K562 (cell line): Measurements from ENCODE around the gene FBXO10. TPM values are rescaled to one million over a fixed set of nuclear protein-coding genes. Genes with fewer than 3 reads are reported as not detected.

ENCODE experiments used
- ATAC-seq: fragments of 200-7000 bp; cut with Tn5 transposase; 3 replicates; pipeline ENCODE4 v1.9.1; 2020; ENCODE audit warnings: moderate library complexity
- BruUV-seq: library from RNA; stranded (reverse); fragments of 400-500 nt; replicated peaks from 2 replicates; lab custom pipeline; 2021; lab: Mats Ljungman, UMichigan
- CTCF ChIA-PET: fragments of 300-600 bp; formaldehyde crosslinking; extraction: SDS; loops from one replicate; lab custom pipeline; 2021; ENCODE audit warnings: low intra/inter-chr PET ratio; lab: Yijun Ruan, JAX
- POLR2A ChIA-PET: fragments of 300-600, 350-650 bp; sonication (Branson Sonifier 250); formaldehyde crosslinking; extraction: SDS; loops from one replicate; lab custom pipeline; 2021; ENCODE audit warnings: antibody characterized with exemption, inconsistent platforms; lab: Yijun Ruan, JAX
- DNase-seq, 4 experiments: peaks; one replicate each; pipeline versions ENCODE4 v3.0.0 to v3.0.0-alpha.2; 2011 to 2018; ENCODE audit warnings: low spot score in 3 of 4, mixed read lengths in 3 of 4; ENCODE audit errors: extremely low read depth in 1 of 4
- FAIRE-seq: peaks from 2 replicates; lab custom pipeline; 2011; peaks lifted over from hg19 to GRCh38; lab: Jason Lieb, UNC
- H2AFZ ChIP-seq: 2 replicates; pipeline ENCODE4 v1.6.0; 2011; ENCODE audit warnings: low read depth, low read length, control low read depth, inconsistent platforms
- H3K27ac ChIP-seq: fragments of 200-600 bp; 3 replicates; pipeline ENCODE4 v1.8.0; 2011; ENCODE audit warnings: low read depth, mild to moderate bottlenecking, control low read depth, inconsistent platforms, low read length, moderate library complexity, mixed read lengths; ENCODE audit errors: extremely low read depth
- H3K27me3 ChIP-seq, 2 experiments: fragments of 300-600 bp in 1 of 2; 2 replicates in 1 of 2; 3 replicates in 1 of 2; pipeline versions ENCODE4 v1.6.0 to v1.8.0; 2011; ENCODE audit warnings: inconsistent platforms in 2 of 2, low read length in 2 of 2, mild to moderate bottlenecking in 1 of 2, mixed read lengths in 1 of 2, moderate library complexity in 1 of 2; ENCODE audit not compliant: control insufficient read depth in 2 of 2, insufficient read depth in 2 of 2
- H3K36me3 ChIP-seq: fragments of 300-600 bp; 3 replicates; pipeline ENCODE4 v1.8.0; 2011; ENCODE audit warnings: mild to moderate bottlenecking, low read length, inconsistent platforms; ENCODE audit not compliant: control insufficient read depth, insufficient read depth
- H3K4me1 ChIP-seq, 2 experiments: fragments of 200-600 bp in 1 of 2; replicated peaks in 1 of 2; 2 replicates in 1 of 2; 3 replicates in 1 of 2; pipeline versions ENCODE4 v1.5.1 to v1.8.0; 2011; ENCODE audit warnings: inconsistent platforms in 2 of 2, low read length in 2 of 2, mild to moderate bottlenecking in 1 of 2, mixed read lengths in 1 of 2, moderate library complexity in 1 of 2; ENCODE audit not compliant: control insufficient read depth in 2 of 2, insufficient read depth in 2 of 2
- H3K4me2 ChIP-seq: 2 replicates; pipeline ENCODE4 v1.6.1; 2011; ENCODE audit warnings: low read length, control low read depth, inconsistent platforms, mixed read lengths; ENCODE audit not compliant: insufficient read depth
- H3K4me3 ChIP-seq: fragments of 200-600 bp; sonication (generic), shearing (Covaris generic); 2 replicates; pipeline ENCODE4 v1.5.1; 2016; ENCODE audit warnings: control low read depth, inconsistent platforms
- H3K79me2 ChIP-seq: fragments of 200-600 bp; 3 replicates; pipeline ENCODE4 v1.8.0; 2011; ENCODE audit warnings: low read length, inconsistent platforms; ENCODE audit not compliant: control insufficient read depth, insufficient read depth
- H3K9ac ChIP-seq, 2 experiments: 2 replicates each; pipeline versions ENCODE4 v1.6.0 to v1.6.1; 2011; ENCODE audit warnings: low read depth in 2 of 2, low read length in 2 of 2, control low read depth in 1 of 2, inconsistent platforms in 1 of 2, mild to moderate bottlenecking in 1 of 2, mixed read lengths in 1 of 2; ENCODE audit not compliant: insufficient read depth in 1 of 2
- H3K9me1 ChIP-seq: one replicate; pipeline ENCODE4 v1.6.0; 2011; ENCODE audit warnings: inconsistent platforms, mild to moderate bottlenecking, low read length, moderate library complexity; ENCODE audit not compliant: control insufficient read depth, insufficient read depth
- H3K9me3 ChIP-seq: replicated peaks from 2 replicates; pipeline ENCODE4 v1.5.1; 2011; ENCODE audit warnings: low read depth, low read length, inconsistent platforms; ENCODE audit not compliant: control insufficient read depth, insufficient read depth
- H4K20me1 ChIP-seq: replicated peaks from 2 replicates; pipeline ENCODE4 v1.6.1; 2011; ENCODE audit warnings: low read length, inconsistent platforms, mixed read lengths; ENCODE audit not compliant: control insufficient read depth, insufficient read depth
- CBFA2T3 ChIP-seq: fragments of 450-650 bp; IDR thresholded peaks from 2 replicates; pipeline ENCODE4 v1.6.1; 2017
- EHMT2 ChIP-seq: fragments of 450-650 bp; IDR thresholded peaks from 2 replicates; pipeline ENCODE4 v1.6.1; 2018; ENCODE audit warnings: antibody characterized with exemption
- MBD2 ChIP-seq: sonication (generic); IDR thresholded peaks from 2 replicates; pipeline ENCODE4 v1.6.1; 2016; ENCODE audit warnings: low read depth, borderline replicate concordance
- NBN ChIP-seq: fragments of 450-650 bp; IDR thresholded peaks from 2 replicates; pipeline ENCODE4 v1.6.1; 2016; ENCODE audit warnings: low read depth, mild to moderate bottlenecking
- NCOA2 ChIP-seq, 2 experiments: fragments of 450-650 bp; IDR thresholded peaks; 2 replicates each; pipeline ENCODE4 v1.6.1; 2018; ENCODE audit warnings: mild to moderate bottlenecking in 2 of 2, moderate library complexity in 1 of 2; ENCODE audit not compliant: partially characterized antibody in 2 of 2
- NEUROD1 ChIP-seq: fragments of 150-350 bp; IDR thresholded peaks from 2 replicates; pipeline ENCODE4 v1.6.1; 2014; ENCODE audit warnings: borderline replicate concordance, low read length, low read depth; ENCODE audit not compliant: partially characterized antibody
- NR4A1 ChIP-seq, 2 experiments: fragments of 250-450 bp in 1 of 2; fragments of 450-650 bp in 1 of 2; sonication (Bioruptor Pico) in 1 of 2; IDR thresholded peaks; 2 replicates each; pipeline versions ENCODE4 v1.4.0 to v1.6.1; 2016 to 2020; ENCODE audit warnings: mild to moderate bottlenecking in 2 of 2, missing compliant biosample characterization in 1 of 2, missing genetic modification characterization in 1 of 2, moderate library complexity in 1 of 2
- PHF8 ChIP-seq: fragments of 200-600 bp; sonication (generic); IDR thresholded peaks from 2 replicates; pipeline ENCODE4 v1.6.1; 2012; ENCODE audit warnings: mixed run types, mild to moderate bottlenecking, inconsistent platforms, low read length, moderate library complexity, borderline replicate concordance
- REST ChIP-seq, 2 experiments: fragments of 450-650 bp; formaldehyde crosslinking in 1 of 2; IDR thresholded peaks; 2 replicates each; pipeline versions ENCODE4 v1.4.0 to v1.6.1; 2014 to 2020; ENCODE audit warnings: mild to moderate bottlenecking in 2 of 2, borderline replicate concordance in 1 of 2, low read depth in 1 of 2
- XRCC5 ChIP-seq: fragments of 200-400 bp; formaldehyde crosslinking; IDR thresholded peaks from 2 replicates; pipeline ENCODE4 v1.6.1; 2017; ENCODE audit warnings: low read depth, mild to moderate bottlenecking, low read length
- ZC3H4 ChIP-seq: sonication (generic); formaldehyde crosslinking; IDR thresholded peaks from 2 replicates; pipeline ENCODE4 v1.9.0; 2021; ENCODE audit warnings: missing genetic modification reagents, borderline replicate concordance
- WGBS: fragments of 100-300 bp; shearing (Covaris generic); methylation state at CpG from one replicate; pipeline ENCODE4 v1.1.6; 2016; ENCODE audit warnings: low coverage, mixed read lengths; ENCODE audit not compliant: insufficient coverage; ENCODE audit errors: missing lambda C conversion rate; 5-methylcytosine and 5-hydroxymethylcytosine counted together
- in situ Hi-C: fragments of 300-500 bp; cut with MboI; formaldehyde crosslinking; loops from 4 replicates; pipeline ENCODE4 v1.15.0; 2018; ENCODE audit warnings: inconsistent platforms, mixed read lengths
- intact Hi-C: fragments of 100-400 bp; cut with micrococcal nuclease; formaldehyde crosslinking; loops from 2 replicates; pipeline ENCODE4 v1.14.2; 2022
- polyA plus RNA-seq, 8 experiments: library from polyadenylated mRNA; depleted of rRNA in 4 of 8; stranded (reverse) in 5 of 8; unstranded in 3 of 8; fragments of >200 nt; fragmentation: Nextera tagmentation in 2 of 8; fragmentation: Illumina TruSeq in 1 of 8; extraction: Ambion mirVana in 2 of 8; extraction: Trizol in 1 of 8; gene quantifications; 2 replicates each; pipeline versions ENCODE4 v1.2.1 to v1.2.3, GENCODE V29; 2011 to 2014; ENCODE audit warnings: inconsistent platforms in 1 of 8, missing spikeins in 1 of 8
- total RNA-seq, 7 experiments: library from RNA; depleted of rRNA in 6 of 7; stranded (reverse); fragments of >200 nt in 6 of 7; fragmentation: Illumina TruSeq in 2 of 7; extraction: Trizol in 2 of 7; gene quantifications; 2 replicates each; pipeline versions ENCODE4 v1.2.1 to v1.2.3, GENCODE V29; 2011 to 2021; ENCODE audit warnings: low replicate concordance in 1 of 7

FBXO10 gene
- total and polyA plus RNA-seq, 9 of the 15 experiments (the other 6 are each of a cell fraction or from before 2014, with no cell fraction given) = 0.84 to 9.9 (median 6.0) TPM

DNA sequence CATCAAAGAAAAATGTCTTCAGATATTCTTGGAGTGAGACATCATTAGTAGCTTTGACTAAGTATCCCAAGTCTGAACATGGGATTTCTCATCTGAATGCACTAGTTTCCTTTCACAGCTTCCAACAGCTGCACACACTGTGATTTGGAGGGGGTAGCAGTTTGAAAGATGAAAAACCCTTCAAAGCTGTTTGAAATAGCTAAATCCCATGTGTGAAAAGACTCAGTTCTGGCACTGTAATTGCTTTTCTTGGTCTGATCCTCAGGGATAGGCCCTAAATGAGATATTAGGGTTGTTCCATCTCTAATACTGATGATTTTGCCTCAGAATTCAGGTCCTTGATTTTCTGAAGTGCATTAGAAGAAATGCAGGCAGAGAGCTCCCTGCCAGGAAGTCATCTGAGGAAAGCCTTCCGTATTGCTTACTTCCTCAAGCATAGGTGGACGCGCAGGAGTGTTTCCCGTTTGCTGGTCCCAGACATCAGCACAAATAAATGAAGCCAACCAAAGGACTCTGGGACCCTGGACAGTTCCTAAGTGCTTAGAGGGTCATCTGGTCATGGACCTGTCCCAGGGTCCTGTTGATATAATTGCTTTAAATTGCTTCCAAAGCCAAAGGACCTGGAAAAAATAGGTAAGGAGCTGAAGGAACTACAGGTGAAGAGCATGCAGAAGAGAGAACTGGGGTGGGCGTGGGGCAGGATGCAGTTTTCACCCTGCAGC, 49.0 kb upstream of the FBXO10 start:
- FAIRE-seq = no peak
- ChIA-PET POLR2A (interaction anchor here (0.6 to 1.3 kb wide), 4 partner anchors 9 to 88 kb away, joined by 3 to 5 read pairs (median 3); no protein-coding TSS in a partner anchor), CTCF (no interaction called here)
- peaks cover 33 to 50% of the 10 kb centered on the region in 2 experiments for H3K27me3 ChIP-seq
- H3K36me3 ChIP-seq = no peaks in the 10 kb centered on the region
- no TSS peak for BruUV-seq
- H3K4me1 ChIP-seq = no peaks in the 10 kb centered on the region; a peak in 1 of 5 replicates
- WGBS = 11% methylated on average over 5 of the region's 5 CpGs
- no peak overlapping the region for H3K4me2 ChIP-seq
- in situ Hi-C loops = no loop called here
- no peak overlapping the region for H3K4me3 ChIP-seq
- no peaks in the 10 kb centered on the region for H3K79me2 ChIP-seq
- H2AFZ ChIP-seq = no peak overlapping the region
- DNase-seq = no peak
- no peak overlapping the region for H3K27ac ChIP-seq
- intact Hi-C loops = no loop called here
- no peaks in the 10 kb centered on the region for H3K9me3 ChIP-seq
- TF ChIP-seq MBD2 = no peak
- no peak for TF ChIP-seq PHF8
- no peak for TF ChIP-seq NEUROD1
- TF ChIP-seq EHMT2 = 0 out of 2 replicates have a peak, but pooled peaks have one; percentile 29
- no peak for TF ChIP-seq XRCC5
- no peak for TF ChIP-seq NCOA2 (IDR thresholded peaks at IDR 0.05; ENCODE audit: partially characterized antibody in 2 of 2)
- TF ChIP-seq NR4A1 (CRISPR knock-in tag; IDR thresholded peaks at IDR 0.05) = no peak
- no peak for TF ChIP-seq NR4A1 (tag; IDR thresholded peaks at IDR 0.05)
- TF ChIP-seq CBFA2T3 = no peak
- peak; percentile 66 for TF ChIP-seq REST (IDR thresholded peaks at IDR 0.05; ENCODE audit: borderline replicate concordance)
- no peak for TF ChIP-seq REST (CRISPR knock-in tag; IDR thresholded peaks at IDR 0.05; ENCODE audit: low read depth)
- no peak for TF ChIP-seq ZC3H4 (CRISPR knock-in tag)
- TF ChIP-seq NBN = no peak
- TF ChIP-seq, all 486 proteins: peak for 2
- Histone ChIP-seq H3K9ac (no peak overlapping the region), H3K9me1 (no peaks in the 10 kb centered on the region), H4K20me1 (peaks cover 8% of the 10 kb centered on the region; the same call in 1 of the 2 replicates)
- no peak for ATAC-seq
